ENCODE results near the gene BHMT2.

The BHMT2 gene

DNA sequence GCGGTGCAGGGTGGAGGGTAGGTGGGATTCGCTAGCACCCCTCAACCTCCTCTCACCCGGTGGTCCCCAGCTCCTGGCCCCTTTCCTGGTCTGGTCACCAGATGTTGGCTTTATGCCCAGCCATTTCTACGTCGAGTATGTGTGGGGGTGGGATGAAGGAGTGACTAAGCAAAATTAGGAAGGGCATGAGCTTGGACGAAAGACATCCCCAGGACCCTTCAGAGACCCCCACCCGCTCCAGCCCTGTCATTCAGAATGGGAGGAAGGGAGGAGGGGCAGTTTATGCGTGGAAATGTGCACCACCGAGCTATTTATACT, 742 bp downstream of the BHMT2 start:
- H3K4me3 ChIP-seq (ENCODE audit: low read depth in 1 of 2, low read length in 1 of 2): no peak overlapping the region
- no peaks in the 10 kb centered on the region for H3K9me3 ChIP-seq
- H3K27ac ChIP-seq: no peak overlapping the region
- no peaks in the 10 kb centered on the region for H3K4me1 ChIP-seq (ENCODE audit: control insufficient read depth in 1 of 2, insufficient read depth in 1 of 2, low read depth in 1 of 2, low read length in 1 of 2)
- no peaks in the 10 kb centered on the region for H3K36me3 ChIP-seq
- TF ChIP-seq, protein P1, sequence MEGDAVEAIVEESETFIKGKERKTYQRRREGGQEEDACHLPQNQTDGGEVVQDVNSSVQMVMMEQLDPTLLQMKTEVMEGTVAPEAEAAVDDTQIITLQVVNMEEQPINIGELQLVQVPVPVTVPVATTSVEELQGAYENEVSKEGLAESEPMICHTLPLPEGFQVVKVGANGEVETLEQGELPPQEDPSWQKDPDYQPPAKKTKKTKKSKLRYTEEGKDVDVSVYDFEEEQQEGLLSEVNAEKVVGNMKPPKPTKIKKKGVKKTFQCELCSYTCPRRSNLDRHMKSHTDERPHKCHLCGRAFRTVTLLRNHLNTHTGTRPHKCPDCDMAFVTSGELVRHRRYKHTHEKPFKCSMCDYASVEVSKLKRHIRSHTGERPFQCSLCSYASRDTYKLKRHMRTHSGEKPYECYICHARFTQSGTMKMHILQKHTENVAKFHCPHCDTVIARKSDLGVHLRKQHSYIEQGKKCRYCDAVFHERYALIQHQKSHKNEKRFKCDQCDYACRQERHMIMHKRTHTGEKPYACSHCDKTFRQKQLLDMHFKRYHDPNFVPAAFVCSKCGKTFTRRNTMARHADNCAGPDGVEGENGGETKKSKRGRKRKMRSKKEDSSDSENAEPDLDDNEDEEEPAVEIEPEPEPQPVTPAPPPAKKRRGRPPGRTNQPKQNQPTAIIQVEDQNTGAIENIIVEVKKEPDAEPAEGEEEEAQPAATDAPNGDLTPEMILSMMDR (IDR thresholded peaks at IDR 0.05): no peak
- H3K27me3 ChIP-seq: peaks cover 41% of the 10 kb centered on the region

DNA sequence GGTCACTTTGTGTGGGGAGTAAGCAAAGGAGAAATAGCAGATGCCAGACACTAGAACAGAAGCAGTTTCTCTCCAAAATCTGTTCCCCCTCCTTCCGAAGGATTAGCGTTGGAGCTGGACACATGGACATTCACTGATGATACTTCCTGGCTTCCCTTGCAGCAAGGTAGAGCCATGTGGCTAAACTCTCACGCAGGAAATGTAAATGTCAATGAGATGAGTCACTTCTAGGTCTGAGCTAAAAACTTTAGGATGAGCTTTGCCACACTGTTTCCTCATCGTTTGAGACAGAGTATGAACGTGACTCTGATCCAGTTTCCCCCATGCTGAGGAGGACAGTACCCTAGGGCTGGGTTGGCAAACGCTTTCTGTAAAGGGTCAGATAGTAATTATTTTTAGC, 5.1 kb downstream of the BHMT2 start:
- Histone ChIP-seq H3K36me3 (no peaks in the 10 kb centered on the region), H3K4me3 (ENCODE audit: low read depth in 1 of 2, low read length in 1 of 2) (no peak overlapping the region), H3K27me3 (peaks cover 19% of the 10 kb centered on the region), H3K4me1 (ENCODE audit: control insufficient read depth in 1 of 2, insufficient read depth in 1 of 2, low read depth in 1 of 2, low read length in 1 of 2) (no peaks in the 10 kb centered on the region), H3K9me3 (no peaks in the 10 kb centered on the region), H3K27ac (no peak overlapping the region)
- TF ChIP-seq, protein P1 (IDR thresholded peaks at IDR 0.05): no peak

DNA sequence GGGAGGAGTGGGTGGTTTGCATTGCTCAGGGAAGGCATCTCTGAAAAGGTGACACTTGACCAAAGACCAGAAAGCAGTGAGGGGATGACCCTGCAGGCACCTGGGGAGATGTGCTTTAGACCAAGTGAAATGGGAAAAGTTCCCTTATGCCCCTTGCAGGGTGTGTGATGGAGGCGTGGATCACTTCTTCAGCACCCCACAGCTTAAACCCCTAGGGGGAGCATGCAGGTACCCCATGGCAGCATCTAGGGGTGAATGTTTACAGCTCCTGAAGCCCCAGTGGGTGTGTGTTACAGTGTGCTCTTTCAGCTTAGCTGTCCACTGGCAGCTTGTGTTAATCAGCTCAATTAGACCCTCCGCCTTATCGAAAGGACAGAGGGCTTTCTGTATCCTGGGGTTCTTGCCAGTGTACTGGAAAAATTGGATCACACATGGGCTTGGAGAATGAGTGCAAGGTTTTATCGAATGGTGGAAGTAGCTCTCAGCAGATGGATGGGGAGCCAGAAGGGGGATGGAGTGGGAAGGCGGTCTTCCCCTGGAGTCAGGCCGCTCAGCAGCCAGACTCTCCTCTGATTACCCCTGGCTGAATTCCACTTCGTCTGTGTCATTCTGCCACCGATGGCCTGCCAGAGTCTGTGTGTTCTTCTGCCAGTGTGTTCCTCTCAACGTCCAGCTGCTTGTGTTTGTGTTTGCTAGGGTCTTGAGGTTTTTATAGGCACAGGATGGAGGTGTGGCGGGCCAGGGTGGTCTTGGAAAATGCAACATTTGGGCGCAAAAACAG, 6.3 kb downstream of the BHMT2 start:
- Histone ChIP-seq H3K27me3 (peaks cover 7% of the 10 kb centered on the region), H3K36me3 (no peaks in the 10 kb centered on the region), H3K4me3 (ENCODE audit: low read depth in 1 of 2, low read length in 1 of 2) (no peak overlapping the region), H3K9me3 (no peaks in the 10 kb centered on the region), H3K27ac (no peak overlapping the region), H3K4me1 (ENCODE audit: control insufficient read depth in 1 of 2, insufficient read depth in 1 of 2, low read depth in 1 of 2, low read length in 1 of 2) (no peaks in the 10 kb centered on the region)
- TF ChIP-seq, protein P1 (IDR thresholded peaks at IDR 0.05): no peak

DNA sequence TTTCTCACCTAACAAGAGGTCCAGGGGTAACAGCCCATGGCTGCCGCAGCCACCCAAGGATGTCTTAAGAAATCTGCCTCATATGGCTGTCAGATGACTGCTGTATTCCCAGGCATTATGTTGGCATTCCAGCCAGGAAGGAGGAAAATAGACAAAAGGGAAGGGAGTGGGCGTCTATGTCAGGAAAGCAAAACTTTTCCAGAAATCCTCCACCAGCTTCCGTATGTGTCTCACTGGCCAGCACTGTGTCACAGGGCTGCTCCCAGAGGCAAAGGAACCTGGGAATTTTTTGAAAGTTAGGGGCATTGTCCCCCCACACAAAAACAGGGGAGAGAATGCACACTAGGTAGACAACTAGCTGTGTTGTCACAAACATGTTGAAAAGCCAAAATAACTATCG, 7.3 kb downstream of the BHMT2 start:
- Histone ChIP-seq H3K36me3 (no peaks in the 10 kb centered on the region), H3K27ac (no peak overlapping the region), H3K9me3 (no peaks in the 10 kb centered on the region), H3K27me3 (no peaks in the 10 kb centered on the region), H3K4me3 (ENCODE audit: low read depth in 1 of 2, low read length in 1 of 2) (no peak overlapping the region), H3K4me1 (ENCODE audit: control insufficient read depth in 1 of 2, insufficient read depth in 1 of 2, low read depth in 1 of 2, low read length in 1 of 2) (no peaks in the 10 kb centered on the region)
- TF ChIP-seq, protein P1 (IDR thresholded peaks at IDR 0.05): no peak

DNA sequence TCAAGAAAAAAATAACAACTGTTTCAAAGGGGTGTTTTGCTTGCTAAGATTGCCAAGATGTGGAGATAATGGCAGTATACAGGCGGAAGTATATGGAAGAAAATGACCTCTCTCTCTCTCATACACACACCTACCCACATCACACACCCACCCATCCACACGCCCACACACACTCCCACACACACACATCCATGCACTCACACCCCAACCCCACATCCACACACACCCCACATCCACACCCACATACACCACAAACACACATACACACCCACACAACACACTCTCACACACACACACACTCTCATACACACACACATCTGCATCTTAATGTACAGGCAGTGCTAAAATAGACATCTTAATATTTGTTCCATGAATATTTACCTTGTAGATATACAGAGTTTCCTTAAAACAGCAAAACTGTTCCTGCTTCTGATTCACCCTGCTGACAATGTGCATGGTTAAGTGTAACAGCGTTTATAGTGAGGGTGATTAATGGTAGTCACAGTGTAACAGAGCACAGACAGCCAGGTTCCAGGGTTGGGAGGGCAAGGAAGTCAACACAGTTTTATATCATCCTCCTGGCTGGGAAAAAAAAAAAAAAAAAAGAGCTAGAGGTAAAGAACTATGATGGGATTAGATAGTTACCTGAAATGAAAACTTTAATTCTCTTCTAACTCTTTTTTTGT, 8.3 kb downstream of the BHMT2 start:
- H3K4me1 ChIP-seq (ENCODE audit: control insufficient read depth in 1 of 2, insufficient read depth in 1 of 2, low read depth in 1 of 2, low read length in 1 of 2): no peaks in the 10 kb centered on the region
- H3K4me3 ChIP-seq (ENCODE audit: low read depth in 1 of 2, low read length in 1 of 2): no peak overlapping the region
- no peaks in the 10 kb centered on the region for H3K36me3 ChIP-seq
- no peaks in the 10 kb centered on the region for H3K9me3 ChIP-seq
- TF ChIP-seq, protein P1 (IDR thresholded peaks at IDR 0.05): no peak
- H3K27me3 ChIP-seq: no peaks in the 10 kb centered on the region
- no peak overlapping the region for H3K27ac ChIP-seq

Measured in neutrophil (primary cell).